Endothelial cell of umbilical vein (primary cell): Measurements from ENCODE around the gene CACNA2D2. TPM values are rescaled to one million over a fixed set of nuclear protein-coding genes. Genes with fewer than 3 reads are reported as not detected.

Experiments
- BruUV-seq: library from RNA; stranded (reverse); fragments of 400-500 nt; replicated peaks from 2 replicates; lab custom pipeline; 2021; lab: Mats Ljungman, UMichigan
- CTCF ChIA-PET: fragments of 300-600, 350-600 bp; sonication (Branson Sonifier 250); formaldehyde crosslinking; loops from one replicate; lab custom pipeline; 2021; ENCODE audit warnings: antibody characterized with exemption, inconsistent platforms; lab: Charles Lee
- POLR2A ChIA-PET: fragments of 300-600, 350-600 bp; sonication (Branson Sonifier 250); formaldehyde crosslinking; loops from one replicate; lab custom pipeline; 2021; ENCODE audit warnings: antibody characterized with exemption, inconsistent platforms; lab: Charles Lee
- DNase-seq: peaks from one replicate; pipeline ENCODE4 v3.0.0-alpha.2; 2011; ENCODE audit warnings: low read depth, low spot score
- FAIRE-seq: peaks from 2 replicates; lab custom pipeline; 2011; peaks lifted over from hg19 to GRCh38; lab: Jason Lieb, UNC
- H2AFZ ChIP-seq: 2 replicates; pipeline ENCODE4 v1.6.0; 2012; ENCODE audit warnings: low read depth, low read length, control low read depth, inconsistent platforms
- H3K27ac ChIP-seq: 2 replicates; pipeline ENCODE4 v1.5.1; 2011; ENCODE audit warnings: low read depth, mild to moderate bottlenecking, control low read depth, low read length, moderate library complexity; ENCODE audit not compliant: insufficient read depth
- H3K27me3 ChIP-seq, 2 experiments: 2 replicates each; pipeline versions ENCODE4 v1.6.0 to v1.6.1; 2011; ENCODE audit warnings: low read length in 2 of 2, mixed read lengths in 1 of 2; ENCODE audit not compliant: control insufficient read depth in 2 of 2, insufficient read depth in 2 of 2
- H3K36me3 ChIP-seq, 2 experiments: 2 replicates in 1 of 2; 3 replicates in 1 of 2; pipeline ENCODE4 v1.5.1; 2011; ENCODE audit warnings: low read length in 2 of 2, mild to moderate bottlenecking in 1 of 2, moderate library complexity in 1 of 2; ENCODE audit not compliant: control insufficient read depth in 2 of 2, insufficient read depth in 2 of 2; ENCODE audit errors: extremely low read depth in 1 of 2
- H3K4me1 ChIP-seq: 3 replicates; pipeline ENCODE4 v1.5.1; 2011; ENCODE audit warnings: mild to moderate bottlenecking, low read length; ENCODE audit not compliant: control insufficient read depth, insufficient read depth; ENCODE audit errors: extremely low read depth
- H3K4me2 ChIP-seq: 2 replicates; pipeline ENCODE4 v1.6.1; 2011; ENCODE audit warnings: low read length, control low read depth, mixed read lengths; ENCODE audit not compliant: insufficient read depth
- H3K4me3 ChIP-seq, 3 experiments: fragments of 200-600 bp in 1 of 3; sonication (generic), shearing (Covaris generic) in 1 of 3; replicated peaks in 1 of 3; 2 replicates each; pipeline ENCODE4 v1.5.1; 2011 to 2016; ENCODE audit warnings: control low read depth in 3 of 3, low read length in 3 of 3, mild to moderate bottlenecking in 2 of 3, inconsistent platforms in 1 of 3, low read depth in 1 of 3, moderate library complexity in 1 of 3; ENCODE audit not compliant: insufficient read depth in 1 of 3
- H3K79me2 ChIP-seq: 2 replicates; pipeline ENCODE4 v1.6.0; 2012; ENCODE audit warnings: low read length, inconsistent platforms; ENCODE audit not compliant: control insufficient read depth, insufficient read depth
- H3K9ac ChIP-seq: replicated peaks from 2 replicates; pipeline ENCODE3; 2011; ENCODE audit warnings: low read length, control low read depth; ENCODE audit not compliant: insufficient read depth; ENCODE audit errors: extremely low read depth
- H3K9me1 ChIP-seq: replicated peaks from 3 replicates; pipeline ENCODE4 v1.6.0; 2011; ENCODE audit warnings: mild to moderate bottlenecking, low read length; ENCODE audit not compliant: control insufficient read depth, insufficient read depth; ENCODE audit errors: extremely low read depth
- H3K9me3 ChIP-seq: replicated peaks from 2 replicates; pipeline ENCODE4 v1.5.1; 2012; ENCODE audit warnings: low read length, inconsistent platforms; ENCODE audit not compliant: control insufficient read depth, insufficient read depth
- H4K20me1 ChIP-seq: replicated peaks from 2 replicates; pipeline ENCODE3; 2011; ENCODE audit warnings: mild to moderate bottlenecking, low read length; ENCODE audit not compliant: control insufficient read depth, insufficient read depth; ENCODE audit errors: extremely low read depth
- CTCF ChIP-seq, 2 donors: IDR thresholded peaks; 1 replicate in 1 of 2; 2 replicates in 1 of 2; pipeline ENCODE4 v1.5.1; 2011; ENCODE audit warnings: low read length in 2 of 2, mild to moderate bottlenecking in 2 of 2, moderate library complexity in 2 of 2, control low read depth in 1 of 2, inconsistent platforms in 1 of 2, low read depth in 1 of 2; ENCODE audit not compliant: insufficient read depth in 1 of 2; ENCODE audit errors: extremely low read depth in 1 of 2
- EZH2 ChIP-seq: IDR thresholded peaks from 2 replicates; pipeline ENCODE4 v1.6.1; 2012; ENCODE audit warnings: borderline replicate concordance, low read depth, mild to moderate bottlenecking, moderate library complexity, low read length, inconsistent platforms; ENCODE audit not compliant: severe bottlenecking
- FOS ChIP-seq: IDR thresholded peaks from 2 replicates; pipeline ENCODE4 v1.6.1; 2011; ENCODE audit warnings: mild to moderate bottlenecking, low read length, moderate library complexity, borderline replicate concordance; ENCODE audit not compliant: insufficient read depth
- GATA2 ChIP-seq: IDR thresholded peaks from 2 replicates; pipeline ENCODE4 v1.7.0; 2011; ENCODE audit warnings: low read depth, mild to moderate bottlenecking, moderate library complexity, mixed read lengths, low read length; ENCODE audit not compliant: insufficient read length, insufficient read depth
- JUN ChIP-seq: IDR thresholded peaks from 2 replicates; pipeline ENCODE4 v1.6.1; 2011; ENCODE audit warnings: borderline replicate concordance, low read depth; ENCODE audit not compliant: insufficient read length, insufficient read depth
- MAX ChIP-seq: IDR thresholded peaks from 2 replicates; pipeline ENCODE4 v1.6.1; 2011; ENCODE audit not compliant: insufficient read depth, insufficient read length
- MYC ChIP-seq: IDR thresholded peaks from one replicate; pipeline ENCODE4 v1.6.1; 2011; ENCODE audit warnings: mild to moderate bottlenecking, low read depth, low read length
- POLR2AphosphoS5 ChIP-seq: IDR thresholded peaks from 2 replicates; pipeline ENCODE4 v1.6.1; 2012; ENCODE audit warnings: low read depth, mild to moderate bottlenecking, control low read depth, low read length, moderate library complexity; ENCODE audit not compliant: insufficient read depth
- dilution Hi-C: fragments of 300-500 bp; cut with MboI; formaldehyde crosslinking; loops from one replicate; pipeline ENCODE4 v1.15.0; 2019; ENCODE audit warnings: low sequenced_read_pairs; ENCODE audit not compliant: extremely low pct_ligation_motif_present
- intact Hi-C: fragments of 100-400 bp; cut with micrococcal nuclease; formaldehyde crosslinking; loops from one replicate; pipeline ENCODE4 v1.10.0; 2022
- polyA plus RNA-seq, 4 experiments: library from polyadenylated mRNA; depleted of rRNA in 3 of 4; stranded (reverse) in 3 of 4; unstranded in 1 of 4; fragments of >200 nt; gene quantifications; 2 replicates each; pipeline versions ENCODE4 v1.2.1 to v1.2.3, GENCODE V29; 2011 to 2012; ENCODE audit warnings: missing spikeins in 1 of 4
- total RNA-seq: library from RNA; stranded (reverse); gene quantifications from 2 replicates; pipeline ENCODE4 v1.2.3, GENCODE V29; 2021

The CACNA2D2 gene
- total and polyA plus RNA-seq, 2 donors (not counting 3 experiments of a cell fraction or from before 2014, with no cell fraction given), result 0.15 TPM; not detected in 1

GRCh38 chr3:50325113-50325480, 178.3 kb downstream of the CACNA2D2 start:
- H3K4me3 ChIP-seq, result no peak overlapping the region
- H3K79me2 ChIP-seq, result peaks cover 29% of the 10 kb centered on the region
- H4K20me1 ChIP-seq, result no peaks in the 10 kb centered on the region
- no peak overlapping the region for H3K9ac ChIP-seq
- intact Hi-C loops, result loop anchor here (2.0 kb wide), 1 partner anchor 98 kb away; no protein-coding TSS in a partner anchor
- peaks cover 39% of the 10 kb centered on the region for H3K4me1 ChIP-seq
- H3K9me3 ChIP-seq, result no peaks in the 10 kb centered on the region
- no peak overlapping the region for H2AFZ ChIP-seq
- no peaks in the 10 kb centered on the region for H3K27me3 ChIP-seq
- no TSS peak for BruUV-seq
- dilution Hi-C loops, result no loop called here
- H3K27ac ChIP-seq, result no peak overlapping the region
- DNase-seq (no peak), FAIRE-seq (no peak)
- ChIA-PET POLR2A (no interaction called here), CTCF (interaction anchor here (0.8 to 4.3 kb wide), 12 partner anchors 11 to 217 kb away, joined by 3 to 66 read pairs (median 18); partner anchors contain the start of genes HYAL1, HYAL3, IFRD2 and NAA80)
- TF ChIP-seq MAX, result no peak
- no peak for TF ChIP-seq CTCF (IDR thresholded peaks at IDR 0.05; ENCODE audit: extremely low read depth in 1 of 2, insufficient read depth in 1 of 2, low read depth in 1 of 2, low read length in 2 of 2)
- TF ChIP-seq MYC, result no peak
- no peak for TF ChIP-seq FOS
- TF ChIP-seq EZH2, result no peak
- TF ChIP-seq GATA2, result no peak
- TF ChIP-seq POLR2AphosphoS5, result no peak
- TF ChIP-seq JUN, result no peak
- no peak overlapping the region for H3K4me2 ChIP-seq
- peaks cover 4 to 20% of the 10 kb centered on the region in 2 experiments for H3K36me3 ChIP-seq
- no peaks in the 10 kb centered on the region for H3K9me1 ChIP-seq
